Measurements from ENCODE around the gene GHR.
"Not testable (repeated sequence)": the region's sequence is repeated elsewhere in the genome, so short reads cannot be mapped to it uniquely, and the experiment has no call there.

GHR gene

DNA sequence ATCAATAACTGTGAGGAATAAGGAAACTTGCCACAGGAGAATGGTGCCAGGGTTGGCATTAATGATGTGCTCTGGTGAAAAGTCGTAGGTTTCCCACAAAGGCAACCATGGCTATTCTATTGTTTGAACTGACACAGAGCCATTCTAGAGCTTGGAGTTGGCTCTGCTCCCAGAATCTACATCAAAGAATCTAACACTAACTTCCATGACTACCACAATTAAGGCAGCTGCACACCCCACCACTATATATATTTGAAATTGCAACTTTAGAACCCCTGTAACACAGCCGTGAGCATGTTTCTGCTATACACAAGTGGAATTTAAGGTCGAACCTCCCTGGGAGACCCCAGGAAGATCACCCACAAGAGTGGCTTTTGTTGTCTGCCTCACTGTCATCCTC lies 243.6 kb downstream of the GHR start:
- H3K27ac ChIP-seq (ENCODE audit: low read depth, low read length): no peak overlapping the region
- no peak overlapping the region for H3K4me3 ChIP-seq (ENCODE audit: low read depth, low read length)
- H3K9ac ChIP-seq (ENCODE audit: low read length): no peak overlapping the region
- H3K4me1 ChIP-seq (ENCODE audit: control insufficient read depth, insufficient read depth, low read length): no peaks in the 10 kb centered on the region
- no peaks in the 10 kb centered on the region for H3K36me3 ChIP-seq (ENCODE audit: control insufficient read depth, insufficient read depth, low read length)
- H3K27me3 ChIP-seq (ENCODE audit: control insufficient read depth, insufficient read depth, low read length): no peaks in the 10 kb centered on the region
- H3K9me3 ChIP-seq (ENCODE audit: control insufficient read depth, insufficient read depth, low read depth, low read length): peaks cover 3% of the 10 kb centered on the region; the same call in 1 of the 2 replicates

DNA sequence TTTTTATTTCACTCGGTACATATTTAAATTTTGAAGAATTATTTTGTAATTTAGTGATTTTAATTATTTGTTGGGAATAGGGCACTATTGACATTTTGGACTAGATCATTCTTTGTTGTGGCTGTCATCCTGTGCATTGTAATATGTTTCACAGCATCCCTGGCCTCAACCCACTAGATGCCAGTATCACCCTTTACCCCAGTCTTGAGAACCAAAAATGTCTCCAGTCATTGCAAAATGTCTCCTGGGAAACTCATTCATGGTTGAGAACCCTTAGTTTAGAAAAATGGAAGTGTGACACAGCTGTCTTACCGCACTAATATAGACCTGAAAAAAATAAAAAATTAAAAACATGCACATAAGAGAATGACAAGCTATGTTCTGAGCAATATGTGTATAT lies 245.0 kb downstream of the GHR start:
- no peak overlapping the region for H3K27ac ChIP-seq (ENCODE audit: low read depth, low read length)
- peaks cover 3% of the 10 kb centered on the region; the same call in 1 of the 2 replicates for H3K9me3 ChIP-seq (ENCODE audit: control insufficient read depth, insufficient read depth, low read depth, low read length)
- no peak overlapping the region for H3K9ac ChIP-seq (ENCODE audit: low read length)
- H3K27me3 ChIP-seq (ENCODE audit: control insufficient read depth, insufficient read depth, low read length): no peaks in the 10 kb centered on the region
- no peak overlapping the region for H3K4me3 ChIP-seq (ENCODE audit: low read depth, low read length)
- no peaks in the 10 kb centered on the region for H3K36me3 ChIP-seq (ENCODE audit: control insufficient read depth, insufficient read depth, low read length)
- H3K4me1 ChIP-seq (ENCODE audit: control insufficient read depth, insufficient read depth, low read length): no peaks in the 10 kb centered on the region

- H3K4me3 ChIP-seq (ENCODE audit: low read depth, low read length): no peak overlapping the region
- no peaks in the 10 kb centered on the region for H3K27me3 ChIP-seq (ENCODE audit: control insufficient read depth, insufficient read depth, low read length)
- peaks cover 3% of the 10 kb centered on the region; the same call in 1 of the 2 replicates for H3K9me3 ChIP-seq (ENCODE audit: control insufficient read depth, insufficient read depth, low read depth, low read length)
- H3K36me3 ChIP-seq (ENCODE audit: control insufficient read depth, insufficient read depth, low read length): no peaks in the 10 kb centered on the region
- no peak overlapping the region for H3K27ac ChIP-seq (ENCODE audit: low read depth, low read length)
- no peak overlapping the region for H3K9ac ChIP-seq (ENCODE audit: low read length)
- no peaks in the 10 kb centered on the region for H3K4me1 ChIP-seq (ENCODE audit: control insufficient read depth, insufficient read depth, low read length)
Observed at GRCh38 chr5:42672925-42673324, 249.7 kb downstream of the GHR start.

GRCh38 chr5:42675602-42676001 lies 252.4 kb downstream of the GHR start:
- Histone ChIP-seq H3K4me3 (ENCODE audit: low read depth, low read length) (no peak overlapping the region), H3K27ac (ENCODE audit: low read depth, low read length) (no peak overlapping the region), H3K36me3 (ENCODE audit: control insufficient read depth, insufficient read depth, low read length) (no peaks in the 10 kb centered on the region), H3K4me1 (ENCODE audit: control insufficient read depth, insufficient read depth, low read length) (no peaks in the 10 kb centered on the region), H3K27me3 (ENCODE audit: control insufficient read depth, insufficient read depth, low read length) (no peaks in the 10 kb centered on the region), H3K9me3 (ENCODE audit: control insufficient read depth, insufficient read depth, low read depth, low read length) (peaks cover 3% of the 10 kb centered on the region; the same call in 1 of the 2 replicates), H3K9ac (ENCODE audit: low read length) (no peak overlapping the region)

GRCh38 chr5:42676362-42676761 lies 253.1 kb downstream of the GHR start:
- H3K36me3 ChIP-seq (ENCODE audit: control insufficient read depth, insufficient read depth, low read length): no peaks in the 10 kb centered on the region
- no peaks in the 10 kb centered on the region for H3K4me1 ChIP-seq (ENCODE audit: control insufficient read depth, insufficient read depth, low read length)
- H3K27ac ChIP-seq (ENCODE audit: low read depth, low read length): no peak overlapping the region
- no peaks in the 10 kb centered on the region for H3K27me3 ChIP-seq (ENCODE audit: control insufficient read depth, insufficient read depth, low read length)
- H3K4me3 ChIP-seq (ENCODE audit: low read depth, low read length): no peak overlapping the region
- no peak overlapping the region for H3K9ac ChIP-seq (ENCODE audit: low read length)
- no peaks in the 10 kb centered on the region for H3K9me3 ChIP-seq (ENCODE audit: control insufficient read depth, insufficient read depth, low read depth, low read length)

- Histone ChIP-seq H3K27me3 (ENCODE audit: control insufficient read depth, insufficient read depth, low read length) (no peaks in the 10 kb centered on the region), H3K36me3 (ENCODE audit: control insufficient read depth, insufficient read depth, low read length) (no peaks in the 10 kb centered on the region), H3K9me3 (ENCODE audit: control insufficient read depth, insufficient read depth, low read depth, low read length) (peaks cover 4% of the 10 kb centered on the region; the same call in 1 of the 2 replicates), H3K4me3 (ENCODE audit: low read depth, low read length) (no peak overlapping the region), H3K4me1 (ENCODE audit: control insufficient read depth, insufficient read depth, low read length) (no peaks in the 10 kb centered on the region), H3K9ac (ENCODE audit: low read length) (no peak overlapping the region), H3K27ac (ENCODE audit: low read depth, low read length) (no peak overlapping the region)
Observed at GRCh38 chr5:42677156-42677842, 254.1 kb downstream of the GHR start.

GRCh38 chr5:42680046-42680445 lies 256.8 kb downstream of the GHR start:
- Histone ChIP-seq H3K27me3 (ENCODE audit: control insufficient read depth, insufficient read depth, low read length) (no peaks in the 10 kb centered on the region), H3K9ac (ENCODE audit: low read length) (no peak overlapping the region), H3K4me3 (ENCODE audit: low read depth, low read length) (no peak overlapping the region), H3K9me3 (ENCODE audit: control insufficient read depth, insufficient read depth, low read depth, low read length) (peaks cover 9% of the 10 kb centered on the region; the same call in 1 of the 2 replicates), H3K4me1 (ENCODE audit: control insufficient read depth, insufficient read depth, low read length) (no peaks in the 10 kb centered on the region), H3K27ac (ENCODE audit: low read depth, low read length) (no peak overlapping the region), H3K36me3 (ENCODE audit: control insufficient read depth, insufficient read depth, low read length) (no peaks in the 10 kb centered on the region)

- not testable (repeated sequence) for H3K27me3 ChIP-seq (ENCODE audit: control insufficient read depth, insufficient read depth, low read length); H3K4me1 ChIP-seq (ENCODE audit: control insufficient read depth, insufficient read depth, low read length); H3K27ac ChIP-seq (ENCODE audit: low read depth, low read length); H3K36me3 ChIP-seq (ENCODE audit: control insufficient read depth, insufficient read depth, low read length); H3K9me3 ChIP-seq (ENCODE audit: control insufficient read depth, insufficient read depth, low read depth, low read length); H3K9ac ChIP-seq (ENCODE audit: low read length); H3K4me3 ChIP-seq (ENCODE audit: low read depth, low read length)
Observed at GRCh38 chr5:42685078-42685477, 261.8 kb downstream of the GHR start.

GRCh38 chr5:42689391-42689790 lies 266.2 kb downstream of the GHR start:
- Histone ChIP-seq H3K27ac (ENCODE audit: low read depth, low read length) (no peak overlapping the region), H3K4me3 (ENCODE audit: low read depth, low read length) (no peak overlapping the region), H3K9me3 (ENCODE audit: control insufficient read depth, insufficient read depth, low read depth, low read length) (0 out of 2 replicates have a peak, but pooled peaks cover 1% of the 10 kb centered on the region), H3K9ac (ENCODE audit: low read length) (no peak overlapping the region), H3K27me3 (ENCODE audit: control insufficient read depth, insufficient read depth, low read length) (no peaks in the 10 kb centered on the region), H3K36me3 (ENCODE audit: control insufficient read depth, insufficient read depth, low read length) (no peaks in the 10 kb centered on the region), H3K4me1 (ENCODE audit: control insufficient read depth, insufficient read depth, low read length) (no peaks in the 10 kb centered on the region)

- Histone ChIP-seq H3K36me3 (ENCODE audit: control insufficient read depth, insufficient read depth, low read length) (no peaks in the 10 kb centered on the region), H3K4me1 (ENCODE audit: control insufficient read depth, insufficient read depth, low read length) (no peaks in the 10 kb centered on the region), H3K27ac (ENCODE audit: low read depth, low read length) (no peak overlapping the region), H3K4me3 (ENCODE audit: low read depth, low read length) (no peak overlapping the region), H3K27me3 (ENCODE audit: control insufficient read depth, insufficient read depth, low read length) (no peaks in the 10 kb centered on the region), H3K9me3 (ENCODE audit: control insufficient read depth, insufficient read depth, low read depth, low read length) (no peaks in the 10 kb centered on the region), H3K9ac (ENCODE audit: low read length) (no peak overlapping the region)
Observed at GRCh38 chr5:42691413-42691937, 268.2 kb downstream of the GHR start.

GRCh38 chr5:42701351-42702059 lies 278.3 kb downstream of the GHR start:
- H3K4me1 ChIP-seq (ENCODE audit: control insufficient read depth, insufficient read depth, low read length): no peaks in the 10 kb centered on the region
- H3K36me3 ChIP-seq (ENCODE audit: control insufficient read depth, insufficient read depth, low read length): no peaks in the 10 kb centered on the region
- no peak overlapping the region for H3K4me3 ChIP-seq (ENCODE audit: low read depth, low read length)
- no peak overlapping the region for H3K27ac ChIP-seq (ENCODE audit: low read depth, low read length)
- no peaks in the 10 kb centered on the region for H3K27me3 ChIP-seq (ENCODE audit: control insufficient read depth, insufficient read depth, low read length)
- peaks cover 4% of the 10 kb centered on the region; the same call in 1 of the 2 replicates for H3K9me3 ChIP-seq (ENCODE audit: control insufficient read depth, insufficient read depth, low read depth, low read length)
- no peak overlapping the region for H3K9ac ChIP-seq (ENCODE audit: low read length)

Data from HUES6 (cell line).